Measurements from ENCODE around the gene P2RY14. TPM values are rescaled to one million over a fixed set of nuclear protein-coding genes. Genes with fewer than 3 reads are reported as not detected.

P2RY14 gene
- total RNA-seq, 1 donor from 2014 or later, result not detected

DNA sequence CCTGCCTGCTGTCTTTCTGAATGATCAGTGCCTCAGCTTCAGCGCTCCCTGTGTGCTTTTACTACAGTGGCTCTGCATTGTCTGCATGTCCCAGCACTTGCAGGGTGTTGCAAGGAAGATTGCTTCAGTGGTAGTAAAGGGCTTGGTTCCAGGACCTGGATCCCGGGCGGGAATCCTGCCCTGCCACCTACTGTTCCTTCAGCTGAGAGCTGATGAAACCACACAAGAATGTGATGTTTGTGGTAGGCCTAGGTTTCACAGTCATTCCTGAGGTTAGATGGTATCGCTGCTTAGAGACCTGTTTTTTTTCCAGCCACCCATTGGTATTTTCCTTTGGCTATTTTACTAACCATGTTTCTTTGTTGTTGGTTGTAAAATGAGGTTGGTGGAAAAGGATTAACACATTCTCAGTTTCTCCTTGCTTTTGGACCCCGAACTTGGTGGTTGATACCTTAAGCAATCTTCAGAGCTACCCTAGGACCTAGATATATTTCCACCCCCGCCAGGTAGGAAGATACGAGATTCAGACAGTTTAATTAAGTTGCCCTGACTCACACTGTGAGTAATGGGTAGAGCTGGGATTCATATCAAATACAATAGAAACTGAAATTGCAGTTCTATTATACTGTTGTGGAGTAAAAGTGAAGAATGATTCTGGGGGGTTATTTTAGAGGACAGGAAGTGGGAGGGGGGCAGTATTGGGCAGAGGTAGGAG, 26.9 kb upstream of the P2RY14 start:
- no peak overlapping the region for H3K4me3 Mint-ChIP-seq (ENCODE audit: unreplicated experiment)
- no peaks in the 10 kb centered on the region for H3K4me1 Mint-ChIP-seq (ENCODE audit: low read depth, unreplicated experiment)
- no peaks in the 10 kb centered on the region for H3K9me3 Mint-ChIP-seq (ENCODE audit: unreplicated experiment)
- H3K27ac Mint-ChIP-seq (ENCODE audit: unreplicated experiment), result no peak overlapping the region
- peaks cover 4% of the 10 kb centered on the region for H3K27me3 Mint-ChIP-seq (ENCODE audit: unreplicated experiment)
- no peaks in the 10 kb centered on the region for H3K36me3 Mint-ChIP-seq (ENCODE audit: unreplicated experiment)
- no peak for DNase-seq
- TF ChIP-seq, protein P1, sequence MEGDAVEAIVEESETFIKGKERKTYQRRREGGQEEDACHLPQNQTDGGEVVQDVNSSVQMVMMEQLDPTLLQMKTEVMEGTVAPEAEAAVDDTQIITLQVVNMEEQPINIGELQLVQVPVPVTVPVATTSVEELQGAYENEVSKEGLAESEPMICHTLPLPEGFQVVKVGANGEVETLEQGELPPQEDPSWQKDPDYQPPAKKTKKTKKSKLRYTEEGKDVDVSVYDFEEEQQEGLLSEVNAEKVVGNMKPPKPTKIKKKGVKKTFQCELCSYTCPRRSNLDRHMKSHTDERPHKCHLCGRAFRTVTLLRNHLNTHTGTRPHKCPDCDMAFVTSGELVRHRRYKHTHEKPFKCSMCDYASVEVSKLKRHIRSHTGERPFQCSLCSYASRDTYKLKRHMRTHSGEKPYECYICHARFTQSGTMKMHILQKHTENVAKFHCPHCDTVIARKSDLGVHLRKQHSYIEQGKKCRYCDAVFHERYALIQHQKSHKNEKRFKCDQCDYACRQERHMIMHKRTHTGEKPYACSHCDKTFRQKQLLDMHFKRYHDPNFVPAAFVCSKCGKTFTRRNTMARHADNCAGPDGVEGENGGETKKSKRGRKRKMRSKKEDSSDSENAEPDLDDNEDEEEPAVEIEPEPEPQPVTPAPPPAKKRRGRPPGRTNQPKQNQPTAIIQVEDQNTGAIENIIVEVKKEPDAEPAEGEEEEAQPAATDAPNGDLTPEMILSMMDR (IDR thresholded peaks at IDR 0.05; ENCODE audit: partially characterized antibody, unreplicated experiment), result no peak

DNA sequence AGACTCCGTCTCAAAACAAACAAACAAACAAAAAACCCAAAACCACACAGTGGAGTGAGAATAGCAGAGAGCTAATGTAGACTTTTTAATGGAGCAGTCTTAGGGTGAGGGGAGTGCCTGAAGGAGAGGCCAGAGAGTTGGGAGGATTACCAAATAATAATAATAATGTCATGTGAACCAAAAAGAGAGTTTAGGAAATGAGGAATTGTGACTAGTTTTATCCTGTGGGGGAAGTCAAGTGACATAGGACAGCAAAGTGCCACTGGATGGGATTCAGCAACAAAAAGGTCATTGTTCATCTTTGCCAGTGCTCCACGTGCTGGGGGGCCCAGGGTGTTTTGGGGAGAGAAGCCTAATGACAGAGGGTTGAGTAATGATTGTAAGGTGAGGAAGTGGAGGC, 25.4 kb upstream of the P2RY14 start:
- Mint-ChIP-seq H3K4me3 (ENCODE audit: unreplicated experiment) (no peak overlapping the region), H3K36me3 (ENCODE audit: unreplicated experiment) (no peaks in the 10 kb centered on the region), H3K4me1 (ENCODE audit: low read depth, unreplicated experiment) (no peaks in the 10 kb centered on the region), H3K27me3 (ENCODE audit: unreplicated experiment) (peaks cover 4% of the 10 kb centered on the region), H3K9me3 (ENCODE audit: unreplicated experiment) (no peaks in the 10 kb centered on the region), H3K27ac (ENCODE audit: unreplicated experiment) (no peak overlapping the region)
- DNase-seq, result no peak
- TF ChIP-seq, protein P1 (IDR thresholded peaks at IDR 0.05; ENCODE audit: partially characterized antibody, unreplicated experiment), result no peak

DNA sequence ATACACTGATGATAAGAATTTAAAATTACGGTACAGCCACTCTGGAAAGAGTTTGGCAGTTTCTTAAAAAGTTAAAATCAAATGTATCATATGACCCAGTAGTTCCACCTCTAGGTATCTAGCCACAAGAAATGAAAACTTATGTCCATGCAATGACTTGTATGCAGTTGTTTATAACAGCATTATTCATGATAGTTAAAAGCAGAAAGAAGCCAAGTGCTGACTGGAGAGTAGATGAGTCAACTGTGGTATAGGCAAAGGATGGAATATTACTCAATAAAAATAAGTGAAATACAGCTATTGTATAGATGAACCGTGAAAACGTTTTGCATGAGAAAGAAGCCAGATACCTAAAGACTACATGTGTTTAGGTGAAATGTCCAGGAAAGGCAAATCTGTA, 23.4 kb upstream of the P2RY14 start:
- TF ChIP-seq, protein P1 (IDR thresholded peaks at IDR 0.05; ENCODE audit: partially characterized antibody, unreplicated experiment), result no peak

DNA sequence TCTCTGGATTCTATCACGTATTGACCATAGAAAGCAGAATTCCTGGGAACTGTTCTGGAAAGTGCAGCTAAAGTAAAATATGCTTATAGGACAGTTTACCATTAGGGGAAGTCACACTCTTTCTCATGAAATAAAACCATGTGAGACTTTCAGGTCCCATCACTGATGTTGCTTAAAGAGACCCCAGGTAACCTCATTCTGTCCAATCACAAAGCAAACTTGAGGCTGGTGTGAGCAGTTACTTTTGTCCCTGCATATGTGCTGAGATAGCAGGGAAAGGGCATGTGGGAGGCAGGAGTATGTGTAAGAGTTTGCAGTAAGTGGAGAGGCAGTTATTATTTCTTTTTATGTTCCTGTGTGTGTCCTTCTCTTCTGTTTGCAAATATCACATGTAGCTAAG, 22.2 kb upstream of the P2RY14 start:
- no peak overlapping the region for H3K27ac Mint-ChIP-seq (ENCODE audit: unreplicated experiment)

More for the DNA sequence above, 23.4 kb upstream of the P2RY14 start:
- Mint-ChIP-seq H3K4me3 (ENCODE audit: unreplicated experiment) (no peak overlapping the region), H3K4me1 (ENCODE audit: low read depth, unreplicated experiment) (no peaks in the 10 kb centered on the region), H3K27ac (ENCODE audit: unreplicated experiment) (no peak overlapping the region), H3K36me3 (ENCODE audit: unreplicated experiment) (no peaks in the 10 kb centered on the region), H3K27me3 (ENCODE audit: unreplicated experiment) (peaks cover 4% of the 10 kb centered on the region), H3K9me3 (ENCODE audit: unreplicated experiment) (no peaks in the 10 kb centered on the region)
- DNase-seq, result no peak

DNA sequence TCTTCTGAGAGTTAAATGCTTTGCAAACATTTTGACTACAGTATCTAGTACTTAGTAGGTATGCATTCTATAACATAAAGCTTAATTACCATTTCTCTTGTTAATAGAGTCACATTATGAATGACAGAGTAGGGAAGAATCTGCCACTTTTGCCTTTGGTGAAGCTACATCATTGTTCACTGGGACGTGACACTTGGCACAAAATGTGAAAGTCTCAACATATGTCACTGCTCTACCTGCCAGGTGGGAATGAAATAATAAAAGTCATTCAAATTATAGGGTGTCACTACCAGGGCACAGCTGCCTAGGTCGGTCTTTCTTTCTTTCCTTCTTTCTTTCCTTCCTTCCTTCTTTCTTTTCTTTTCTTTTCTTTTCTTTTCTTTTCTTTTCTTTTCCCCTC, 20.7 kb upstream of the P2RY14 start:
- Mint-ChIP-seq H3K4me1 (ENCODE audit: low read depth, unreplicated experiment) (no peaks in the 10 kb centered on the region), H3K27ac (ENCODE audit: unreplicated experiment) (no peak overlapping the region), H3K9me3 (ENCODE audit: unreplicated experiment) (no peaks in the 10 kb centered on the region), H3K27me3 (ENCODE audit: unreplicated experiment) (peaks cover 4% of the 10 kb centered on the region), H3K4me3 (ENCODE audit: unreplicated experiment) (no peak overlapping the region), H3K36me3 (ENCODE audit: unreplicated experiment) (no peaks in the 10 kb centered on the region)
- TF ChIP-seq, protein P1 (IDR thresholded peaks at IDR 0.05; ENCODE audit: partially characterized antibody, unreplicated experiment), result no peak
- no peak for DNase-seq

More for the DNA sequence above, 22.2 kb upstream of the P2RY14 start:
- H3K27me3 Mint-ChIP-seq (ENCODE audit: unreplicated experiment), result peaks cover 4% of the 10 kb centered on the region
- H3K4me3 Mint-ChIP-seq (ENCODE audit: unreplicated experiment), result no peak overlapping the region
- TF ChIP-seq, protein P1 (IDR thresholded peaks at IDR 0.05; ENCODE audit: partially characterized antibody, unreplicated experiment), result no peak
- H3K9me3 Mint-ChIP-seq (ENCODE audit: unreplicated experiment), result no peaks in the 10 kb centered on the region
- no peak for DNase-seq
- no peaks in the 10 kb centered on the region for H3K4me1 Mint-ChIP-seq (ENCODE audit: low read depth, unreplicated experiment)
- no peaks in the 10 kb centered on the region for H3K36me3 Mint-ChIP-seq (ENCODE audit: unreplicated experiment)

All from glutamatergic neuron (in vitro differentiated cells).